ENCODE data around the gene MMP28. TPM values are rescaled to one million over a fixed set of nuclear protein-coding genes. Genes with fewer than 3 reads are reported as not detected.
A peak's percentile ranks its signal among the peaks of the same experiment; 100 is the strongest.

MMP28 gene
- total and polyA plus RNA-seq, 2 donors (not counting 1 experiment from before 2014, with no cell fraction given): 1.1 to 4.6 TPM

DNA sequence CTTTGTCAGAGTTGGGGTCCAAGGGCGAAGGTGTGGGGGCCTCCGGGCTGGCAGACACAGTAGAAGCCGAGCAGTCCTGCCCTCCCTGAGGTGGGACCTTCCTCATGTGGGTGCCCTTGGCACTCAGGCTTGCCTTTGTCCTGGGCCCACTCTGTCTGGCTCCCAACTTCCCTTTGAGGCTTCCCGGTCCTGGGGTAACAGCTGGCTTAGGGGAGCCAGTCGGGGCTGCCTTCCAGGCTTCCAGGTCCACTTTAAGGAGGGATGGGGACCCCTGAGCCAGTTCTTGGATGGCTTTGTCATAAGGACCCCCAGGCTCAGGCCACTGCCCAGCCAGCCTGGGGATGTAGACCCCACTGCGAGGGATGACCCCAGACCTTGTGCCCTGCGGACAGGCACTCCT is 50.2 kb downstream of the MMP28 start:
- DNase-seq (ENCODE audit: low read depth in 2 of 2): no peak
- no peak overlapping the region for H3K27ac ChIP-seq (ENCODE audit: insufficient read depth, low read length)

DNA sequence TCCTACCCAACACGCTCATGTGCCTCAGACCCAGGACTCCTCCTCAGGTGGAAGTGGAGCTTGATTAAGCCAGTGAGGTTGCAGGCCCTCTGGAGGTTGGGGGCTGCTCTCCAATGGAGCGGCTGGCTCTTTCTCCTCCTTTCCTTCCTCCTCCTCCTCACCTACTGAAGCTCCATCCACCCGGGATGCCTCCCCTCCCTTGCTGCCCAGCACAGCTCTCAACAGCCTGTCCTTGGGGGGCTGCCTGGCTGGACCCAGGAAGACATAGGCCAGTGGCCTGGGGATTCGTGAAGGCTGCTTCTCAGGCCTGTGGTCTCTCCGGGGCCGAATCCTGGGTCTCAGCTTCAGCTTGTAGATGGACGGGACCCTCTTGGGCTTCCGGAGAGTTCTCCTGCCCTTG is 50.6 kb downstream of the MMP28 start:
- Histone ChIP-seq H3K36me3 (ENCODE audit: control insufficient read depth, insufficient read depth, low read length) (no peaks in the 10 kb centered on the region), H3K4me3 (replicated peaks in 1 of 4; ENCODE audit: control extremely low read depth in 1 of 4, insufficient read depth in 1 of 4, low read depth in 3 of 4, low read length in 4 of 4) (no peak overlapping the region), H3K9me3 (ENCODE audit: control insufficient read depth, insufficient read depth, low read depth, low read length) (no peaks in the 10 kb centered on the region), H3K4me1 (ENCODE audit: control insufficient read depth, extremely low read depth, insufficient read depth, low read length) (no peaks in the 10 kb centered on the region), H3K27ac (ENCODE audit: insufficient read depth, low read length) (no peak overlapping the region), H3K79me2 (ENCODE audit: control insufficient read depth, insufficient read depth, low read length) (no peaks in the 10 kb centered on the region), H2AFZ (ENCODE audit: low read length) (no peak overlapping the region), H3K9ac (ENCODE audit: insufficient read depth, low read length) (no peak overlapping the region), H3K27me3 (ENCODE audit: control insufficient read depth, insufficient read depth, low read length) (peaks cover 43% of the 10 kb centered on the region), H3K4me2 (ENCODE audit: extremely low read depth, insufficient read depth, low read length) (no peak overlapping the region), H4K20me1 (ENCODE audit: control insufficient read depth, extremely low read depth, insufficient read depth, low read length) (no peaks in the 10 kb centered on the region)
- DNase-seq (ENCODE audit: low read depth in 2 of 2): no peak
- no peak for TF ChIP-seq EZH2 (IDR thresholded peaks at IDR 0.05; ENCODE audit: low read length, missing control alignments)
- TF ChIP-seq, protein P1, sequence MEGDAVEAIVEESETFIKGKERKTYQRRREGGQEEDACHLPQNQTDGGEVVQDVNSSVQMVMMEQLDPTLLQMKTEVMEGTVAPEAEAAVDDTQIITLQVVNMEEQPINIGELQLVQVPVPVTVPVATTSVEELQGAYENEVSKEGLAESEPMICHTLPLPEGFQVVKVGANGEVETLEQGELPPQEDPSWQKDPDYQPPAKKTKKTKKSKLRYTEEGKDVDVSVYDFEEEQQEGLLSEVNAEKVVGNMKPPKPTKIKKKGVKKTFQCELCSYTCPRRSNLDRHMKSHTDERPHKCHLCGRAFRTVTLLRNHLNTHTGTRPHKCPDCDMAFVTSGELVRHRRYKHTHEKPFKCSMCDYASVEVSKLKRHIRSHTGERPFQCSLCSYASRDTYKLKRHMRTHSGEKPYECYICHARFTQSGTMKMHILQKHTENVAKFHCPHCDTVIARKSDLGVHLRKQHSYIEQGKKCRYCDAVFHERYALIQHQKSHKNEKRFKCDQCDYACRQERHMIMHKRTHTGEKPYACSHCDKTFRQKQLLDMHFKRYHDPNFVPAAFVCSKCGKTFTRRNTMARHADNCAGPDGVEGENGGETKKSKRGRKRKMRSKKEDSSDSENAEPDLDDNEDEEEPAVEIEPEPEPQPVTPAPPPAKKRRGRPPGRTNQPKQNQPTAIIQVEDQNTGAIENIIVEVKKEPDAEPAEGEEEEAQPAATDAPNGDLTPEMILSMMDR (conservative IDR thresholded peaks at IDR 0.05 in 1 of 2, IDR thresholded peaks at IDR 0.05 in 1 of 2; ENCODE audit: low read depth in 1 of 2, low read length in 2 of 2): no peak

More for the DNA sequence above, 50.2 kb downstream of the MMP28 start:
- Histone ChIP-seq H3K36me3 (ENCODE audit: control insufficient read depth, insufficient read depth, low read length) (no peaks in the 10 kb centered on the region), H3K79me2 (ENCODE audit: control insufficient read depth, insufficient read depth, low read length) (no peaks in the 10 kb centered on the region), H3K4me2 (ENCODE audit: extremely low read depth, insufficient read depth, low read length) (no peak overlapping the region), H3K9ac (ENCODE audit: insufficient read depth, low read length) (no peak overlapping the region), H3K4me1 (ENCODE audit: control insufficient read depth, extremely low read depth, insufficient read depth, low read length) (no peaks in the 10 kb centered on the region), H2AFZ (ENCODE audit: low read length) (no peak overlapping the region), H3K9me3 (ENCODE audit: control insufficient read depth, insufficient read depth, low read depth, low read length) (no peaks in the 10 kb centered on the region), H3K4me3 (replicated peaks in 1 of 4; ENCODE audit: control extremely low read depth in 1 of 4, insufficient read depth in 1 of 4, low read depth in 3 of 4, low read length in 4 of 4) (no peak overlapping the region), H4K20me1 (ENCODE audit: control insufficient read depth, extremely low read depth, insufficient read depth, low read length) (no peaks in the 10 kb centered on the region), H3K27me3 (ENCODE audit: control insufficient read depth, insufficient read depth, low read length) (peaks cover 42% of the 10 kb centered on the region)
- TF ChIP-seq, protein P1 (conservative IDR thresholded peaks at IDR 0.05 in 1 of 2, IDR thresholded peaks at IDR 0.05 in 1 of 2; ENCODE audit: low read depth in 1 of 2, low read length in 2 of 2): no peak
- TF ChIP-seq EZH2 (IDR thresholded peaks at IDR 0.05; ENCODE audit: low read length, missing control alignments): no peak

DNA sequence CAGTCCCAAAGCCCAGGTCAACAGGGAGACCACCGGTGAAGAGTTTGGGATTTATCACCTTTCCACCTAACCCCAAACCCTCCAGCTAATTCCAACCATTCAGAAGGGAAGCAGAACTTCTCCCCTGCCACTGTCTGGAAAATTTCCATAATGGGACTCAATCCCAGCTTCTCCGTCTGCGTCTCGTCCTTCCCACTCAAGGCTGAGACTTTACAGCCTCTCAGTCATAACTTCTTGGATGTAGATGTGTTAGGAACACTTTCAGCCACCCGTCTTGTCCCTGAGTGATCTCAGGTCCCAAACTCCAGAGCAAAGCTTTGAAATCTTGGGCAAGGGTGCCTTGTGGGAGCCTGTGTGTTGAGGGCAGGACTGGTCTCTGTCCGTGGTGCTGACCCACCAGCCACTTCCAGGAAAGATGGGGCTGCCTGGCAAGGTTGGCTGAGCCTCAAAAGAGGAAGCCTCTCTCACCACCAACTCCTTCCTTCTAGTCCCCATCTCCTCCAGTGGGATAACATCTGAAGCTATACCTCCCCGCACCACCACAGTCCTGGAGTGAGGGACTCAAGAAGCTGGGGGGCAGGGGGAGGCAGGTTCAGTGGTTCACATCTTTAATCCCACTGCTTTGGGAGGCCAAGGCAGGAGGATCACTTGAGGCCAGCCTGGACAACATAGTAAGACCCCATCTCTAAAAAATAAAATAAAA is 51.7 kb downstream of the MMP28 start:
- Histone ChIP-seq H3K27ac (ENCODE audit: insufficient read depth, low read length) (no peak overlapping the region), H3K4me1 (ENCODE audit: control insufficient read depth, extremely low read depth, insufficient read depth, low read length) (no peaks in the 10 kb centered on the region), H3K36me3 (ENCODE audit: control insufficient read depth, insufficient read depth, low read length) (no peaks in the 10 kb centered on the region), H3K9ac (ENCODE audit: insufficient read depth, low read length) (no peak overlapping the region), H3K27me3 (ENCODE audit: control insufficient read depth, insufficient read depth, low read length) (peaks cover 37% of the 10 kb centered on the region), H3K9me3 (ENCODE audit: control insufficient read depth, insufficient read depth, low read depth, low read length) (no peaks in the 10 kb centered on the region), H3K4me2 (ENCODE audit: extremely low read depth, insufficient read depth, low read length) (no peak overlapping the region), H3K4me3 (replicated peaks in 1 of 4; ENCODE audit: control extremely low read depth in 1 of 4, insufficient read depth in 1 of 4, low read depth in 3 of 4, low read length in 4 of 4) (no peak overlapping the region), H2AFZ (ENCODE audit: low read length) (no peak overlapping the region), H3K79me2 (ENCODE audit: control insufficient read depth, insufficient read depth, low read length) (no peaks in the 10 kb centered on the region), H4K20me1 (ENCODE audit: control insufficient read depth, extremely low read depth, insufficient read depth, low read length) (no peaks in the 10 kb centered on the region)
- TF ChIP-seq EZH2 (IDR thresholded peaks at IDR 0.05; ENCODE audit: low read length, missing control alignments): no peak
- TF ChIP-seq, protein P1 (conservative IDR thresholded peaks at IDR 0.05 in 1 of 2, IDR thresholded peaks at IDR 0.05 in 1 of 2; ENCODE audit: low read depth in 1 of 2, low read length in 2 of 2): no peak
- peak; percentile 45 for DNase-seq (ENCODE audit: low read depth in 2 of 2)
